ENCODE results near the gene TCEAL1. TPM values are rescaled to one million over a fixed set of nuclear protein-coding genes. Genes with fewer than 3 reads are reported as not detected.

TCEAL1 gene
- total RNA-seq, 2 experiments from 2014 or later: 11.7 to 18.1 TPM

DNA sequence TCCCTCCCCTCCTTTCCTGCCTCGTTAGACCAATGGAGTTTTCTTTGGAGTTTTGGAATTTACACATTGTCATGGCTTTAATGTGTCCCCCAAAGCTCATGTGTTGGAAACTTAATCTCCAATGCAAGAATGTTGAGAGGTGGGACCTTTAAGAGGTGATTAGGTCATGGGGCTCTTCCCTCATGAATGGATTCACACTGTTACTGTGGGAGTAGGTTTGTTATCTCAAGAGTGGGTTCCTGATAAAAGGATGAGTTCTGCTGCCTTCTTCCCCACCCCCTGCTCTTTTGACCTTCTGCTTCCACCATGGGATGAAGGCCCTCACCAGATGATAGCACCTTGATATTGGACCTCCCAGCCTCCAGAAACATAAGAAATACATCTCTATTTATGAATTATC is 41.0 kb downstream of the TCEAL1 start:
- H3K79me2 ChIP-seq (ENCODE audit: insufficient read depth, low read depth, low read length): no peaks in the 10 kb centered on the region
- H3K9me3 ChIP-seq (ENCODE audit: low read length): no peaks in the 10 kb centered on the region
- no peak overlapping the region for H3K27ac ChIP-seq (ENCODE audit: low read depth, low read length, poor library complexity, severe bottlenecking)
- no peak overlapping the region for H2AFZ ChIP-seq (ENCODE audit: low read length)
- CTCF ChIA-PET (ENCODE audit: unreplicated experiment): no interaction called here
- no TSS peak for BruUV-seq (replicated peaks)
- POLR2A ChIA-PET: interaction anchor here (0.7 kb wide), 1 partner anchor 157 kb away, joined by 3 read pairs; no protein-coding TSS in a partner anchor
- no peak overlapping the region for H3K4me3 ChIP-seq (ENCODE audit: low read depth, low read length, poor library complexity, severe bottlenecking)
- no peaks in the 10 kb centered on the region for H3K4me1 ChIP-seq (ENCODE audit: insufficient read depth, low read length, poor library complexity, severe bottlenecking)
- intact Hi-C loops (cut with micrococcal nuclease; ENCODE audit: unreplicated experiment): no loop called here
- no peak for DNase-seq (ENCODE audit: low spot score)
- H3K4me2 ChIP-seq (ENCODE audit: low read length): no peak overlapping the region
- no peaks in the 10 kb centered on the region for H4K20me1 ChIP-seq (ENCODE audit: insufficient read depth, low read length)
- no peaks in the 10 kb centered on the region for H3K9me2 ChIP-seq (ENCODE audit: insufficient read depth, low read length)
- no peak for TF ChIP-seq EZH2phosphoT487 (IDR thresholded peaks at IDR 0.05; ENCODE audit: borderline replicate concordance, low read depth, low read length)
- TF ChIP-seq, protein P1, sequence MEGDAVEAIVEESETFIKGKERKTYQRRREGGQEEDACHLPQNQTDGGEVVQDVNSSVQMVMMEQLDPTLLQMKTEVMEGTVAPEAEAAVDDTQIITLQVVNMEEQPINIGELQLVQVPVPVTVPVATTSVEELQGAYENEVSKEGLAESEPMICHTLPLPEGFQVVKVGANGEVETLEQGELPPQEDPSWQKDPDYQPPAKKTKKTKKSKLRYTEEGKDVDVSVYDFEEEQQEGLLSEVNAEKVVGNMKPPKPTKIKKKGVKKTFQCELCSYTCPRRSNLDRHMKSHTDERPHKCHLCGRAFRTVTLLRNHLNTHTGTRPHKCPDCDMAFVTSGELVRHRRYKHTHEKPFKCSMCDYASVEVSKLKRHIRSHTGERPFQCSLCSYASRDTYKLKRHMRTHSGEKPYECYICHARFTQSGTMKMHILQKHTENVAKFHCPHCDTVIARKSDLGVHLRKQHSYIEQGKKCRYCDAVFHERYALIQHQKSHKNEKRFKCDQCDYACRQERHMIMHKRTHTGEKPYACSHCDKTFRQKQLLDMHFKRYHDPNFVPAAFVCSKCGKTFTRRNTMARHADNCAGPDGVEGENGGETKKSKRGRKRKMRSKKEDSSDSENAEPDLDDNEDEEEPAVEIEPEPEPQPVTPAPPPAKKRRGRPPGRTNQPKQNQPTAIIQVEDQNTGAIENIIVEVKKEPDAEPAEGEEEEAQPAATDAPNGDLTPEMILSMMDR (conservative IDR thresholded peaks at IDR 0.05; ENCODE audit: low read length): no peak
- H3K36me3 ChIP-seq (ENCODE audit: insufficient read depth, low read length): peaks cover under 1% of the 10 kb centered on the region; the same call in 1 of the 2 replicates

DNA sequence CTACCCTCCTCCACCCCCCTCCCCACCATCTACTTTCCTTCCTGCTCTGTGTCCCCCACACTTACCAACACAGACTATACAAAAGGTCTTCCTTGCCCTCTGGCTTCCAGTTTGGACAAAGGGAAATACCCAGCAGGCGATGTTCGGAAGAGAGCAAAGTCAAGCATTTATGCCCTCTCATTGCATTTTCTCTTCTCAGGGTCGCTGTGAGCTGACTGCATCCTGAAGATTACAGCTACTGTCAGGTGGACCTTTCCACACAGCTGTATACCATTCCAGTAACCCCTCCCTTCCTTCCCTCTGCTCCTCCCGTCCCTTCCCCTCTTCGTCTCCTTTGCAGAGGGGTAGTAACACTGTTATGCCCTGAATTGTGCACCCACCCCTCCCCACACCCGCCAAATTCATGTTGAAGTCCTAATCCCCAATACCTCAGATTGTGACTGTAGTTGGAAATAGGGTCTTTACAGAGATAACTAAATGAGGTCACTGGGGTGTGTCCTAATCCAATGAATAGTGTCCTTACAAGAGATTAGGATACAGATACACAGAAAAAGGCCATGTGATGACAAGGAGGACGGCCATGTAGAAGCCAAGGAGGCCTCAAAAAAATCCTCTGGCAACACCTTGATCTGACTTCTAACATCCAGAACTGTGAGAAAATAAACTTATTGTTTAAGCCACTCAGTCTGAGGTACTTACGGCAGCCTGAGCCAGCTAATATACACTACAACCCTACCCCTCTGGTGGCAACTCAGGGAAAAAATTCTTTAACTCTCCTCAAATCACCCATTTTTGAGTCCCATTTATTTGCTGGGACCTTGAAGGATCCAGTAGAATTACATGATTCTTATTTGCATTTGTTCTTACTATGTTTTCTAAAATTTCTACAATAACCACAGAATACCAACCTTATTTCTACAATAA is 46.0 kb downstream of the TCEAL1 start:
- intact Hi-C loops (cut with micrococcal nuclease; ENCODE audit: unreplicated experiment): no loop called here
- ChIA-PET POLR2A (no interaction called here), CTCF (ENCODE audit: unreplicated experiment) (no interaction called here)
- Histone ChIP-seq H3K4me3 (ENCODE audit: low read depth, low read length, poor library complexity, severe bottlenecking) (no peak overlapping the region), H3K4me2 (ENCODE audit: low read length) (no peak overlapping the region), H3K36me3 (ENCODE audit: insufficient read depth, low read length) (peaks cover 43% of the 10 kb centered on the region), H3K79me2 (ENCODE audit: insufficient read depth, low read depth, low read length) (no peaks in the 10 kb centered on the region), H3K27ac (ENCODE audit: low read depth, low read length, poor library complexity, severe bottlenecking) (no peak overlapping the region), H3K9me3 (ENCODE audit: low read length) (no peaks in the 10 kb centered on the region), H3K4me1 (ENCODE audit: insufficient read depth, low read length, poor library complexity, severe bottlenecking) (no peaks in the 10 kb centered on the region), H4K20me1 (ENCODE audit: insufficient read depth, low read length) (no peaks in the 10 kb centered on the region; the same call in 1 of the 2 replicates), H2AFZ (ENCODE audit: low read length) (no peak overlapping the region), H3K9me2 (ENCODE audit: insufficient read depth, low read length) (no peaks in the 10 kb centered on the region)
- TF ChIP-seq EZH2phosphoT487 (IDR thresholded peaks at IDR 0.05; ENCODE audit: borderline replicate concordance, low read depth, low read length): no peak
- TF ChIP-seq, protein P1 (conservative IDR thresholded peaks at IDR 0.05; ENCODE audit: low read length): no peak
- BruUV-seq (replicated peaks): no TSS peak
- DNase-seq (ENCODE audit: low spot score): no peak

Data from OCI-LY7 (cell line).